NCI-H748 (cell line): ENCODE results near the gene CLEC4M.
"Not testable (repeated sequence)": the region's sequence is repeated elsewhere in the genome, so short reads cannot be mapped to it uniquely, and the experiment has no call there.

Experiments
- DNase-seq: peaks from one replicate; lab custom pipeline; 2025; ENCODE audit not compliant: unreplicated experiment; lab: John Stamatoyannopoulos, UW

CLEC4M gene

GRCh38 chr19:7739801-7740681, 23.0 kb upstream of the CLEC4M start:
- DNase-seq, result no peak

GRCh38 chr19:7740682-7741054, 22.4 kb upstream of the CLEC4M start:
- no peak for DNase-seq

- no peak for DNase-seq
These were observed 20.5 kb upstream of the CLEC4M start for GRCh38 chr19:7742575-7742974.

GRCh38 chr19:7742991-7743390, 20.1 kb upstream of the CLEC4M start:
- no peak for DNase-seq

GRCh38 chr19:7743425-7743841, 19.6 kb upstream of the CLEC4M start:
- DNase-seq, result no peak

GRCh38 chr19:7744199-7744786, 18.8 kb upstream of the CLEC4M start:
- DNase-seq, result no peak

GRCh38 chr19:7744871-7745650, 18.0 kb upstream of the CLEC4M start:
- DNase-seq, result no peak

- not testable (repeated sequence) for DNase-seq
These were observed 16.7 kb upstream of the CLEC4M start for GRCh38 chr19:7746306-7746705.

GRCh38 chr19:7746903-7747884, 15.8 kb upstream of the CLEC4M start, which contains the start of gene CD209:
TSS of gene CD209 (minus strand) at chr19:7747534. CDS start at chr19:7747511, 23 bp downstream.
- DNase-seq, result no peak

- no peak for DNase-seq
These were observed 14.9 kb upstream of the CLEC4M start for GRCh38 chr19:7748171-7748570.

GRCh38 chr19:7748756-7749155, 14.3 kb upstream of the CLEC4M start:
- peak; percentile 68 for DNase-seq

- DNase-seq, result no peak
These were observed 11.8 kb upstream of the CLEC4M start for GRCh38 chr19:7751157-7751783.

GRCh38 chr19:7756258-7756657, 6.8 kb upstream of the CLEC4M start:
- DNase-seq, result no peak

- no peak for DNase-seq
These were observed 5.7 kb upstream of the CLEC4M start for GRCh38 chr19:7757358-7757757.

GRCh38 chr19:7759156-7759555, 3.9 kb upstream of the CLEC4M start:
- no peak for DNase-seq

- DNase-seq, result no peak
These were observed 653 bp downstream of the CLEC4M start for GRCh38 chr19:7763696-7764095.

- not testable (repeated sequence) for DNase-seq
These were observed 1.1 kb downstream of the CLEC4M start for GRCh38 chr19:7764157-7764556.

GRCh38 chr19:7765043-7765442, 2.0 kb downstream of the CLEC4M start:
- DNase-seq, result not testable (repeated sequence)

- DNase-seq, result no peak
These were observed 3.5 kb downstream of the CLEC4M start for GRCh38 chr19:7766535-7766934.

GRCh38 chr19:7767487-7767886, 4.4 kb downstream of the CLEC4M start:
- no peak for DNase-seq
